ENCODE data around the gene CABCOCO1. TPM values are rescaled to one million over a fixed set of nuclear protein-coding genes. Genes with fewer than 3 reads are reported as not detected.
A peak's percentile ranks its signal among the peaks of the same experiment; 100 is the strongest.

Gene CABCOCO1
- total RNA-seq, 1 donor from 2014 or later: not detected

GRCh38 chr10:61633665-61634064 lies 29.1 kb upstream of the CABCOCO1 start:
- H2AFZ ChIP-seq (replicated peaks): no peak overlapping the region
- DNase-seq (ENCODE audit: low spot score): no peak
- H3K4me2 ChIP-seq: no peak overlapping the region
- no peaks in the 10 kb centered on the region for H4K20me1 ChIP-seq (ENCODE audit: low read depth)
- H3K36me3 ChIP-seq: no peaks in the 10 kb centered on the region
- peaks cover 8% of the 10 kb centered on the region for H3K4me1 ChIP-seq
- Mint-ChIP-seq H3K27me3 (ENCODE audit: insufficient read depth, low read depth) (peaks cover 2% of the 10 kb centered on the region), H3K27ac (no peak overlapping the region), H3K4me3 (no peak overlapping the region), H3K36me3 (no peaks in the 10 kb centered on the region), H3K4me1 (peaks cover 6% of the 10 kb centered on the region), H3K9me3 (no peaks in the 10 kb centered on the region)
- H3K9ac ChIP-seq: no peak overlapping the region
- no peaks in the 10 kb centered on the region for H3K9me3 ChIP-seq (ENCODE audit: low read depth)
- H3K27me3 ChIP-seq: no peaks in the 10 kb centered on the region
- H3K79me2 ChIP-seq (ENCODE audit: low read depth): no peaks in the 10 kb centered on the region
- no peaks in the 10 kb centered on the region for H3F3A ChIP-seq (ENCODE audit: low read depth)
- TF ChIP-seq EZH2phosphoT487 (IDR thresholded peaks at IDR 0.05): no peak
- TF ChIP-seq EZH2 (IDR thresholded peaks at IDR 0.05): no peak
- no peak for TF ChIP-seq CTCF (IDR thresholded peaks at IDR 0.05)
- no peak overlapping the region for H3K4me3 ChIP-seq
- H3K27ac ChIP-seq: no peak overlapping the region

DNA sequence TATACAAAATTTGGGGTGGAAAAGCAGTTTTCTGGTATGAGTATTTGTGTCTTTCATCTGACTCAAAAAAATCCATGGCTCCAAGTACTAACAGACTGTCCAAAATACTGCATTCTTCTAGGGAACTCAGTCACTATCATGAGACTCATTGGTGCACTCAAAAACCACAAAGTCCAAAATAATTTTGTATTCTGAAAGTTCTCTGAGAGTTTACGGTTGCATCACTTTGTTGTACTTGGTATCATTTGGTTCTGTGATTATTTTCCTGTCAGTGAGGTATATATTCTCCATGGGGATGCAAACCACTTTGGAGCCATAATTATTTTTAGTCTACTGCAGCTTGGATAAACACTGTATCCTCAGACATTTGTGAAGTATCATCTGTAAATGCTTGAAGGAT lies 28.0 kb upstream of the CABCOCO1 start:
- H3K36me3 Mint-ChIP-seq: no peaks in the 10 kb centered on the region
- Histone ChIP-seq H3F3A (ENCODE audit: low read depth) (no peaks in the 10 kb centered on the region), H3K4me2 (no peak overlapping the region), H3K9me3 (ENCODE audit: low read depth) (no peaks in the 10 kb centered on the region), H4K20me1 (ENCODE audit: low read depth) (no peaks in the 10 kb centered on the region), H3K27ac (no peak overlapping the region), H3K4me3 (no peak overlapping the region), H3K79me2 (ENCODE audit: low read depth) (no peaks in the 10 kb centered on the region), H3K9ac (no peak overlapping the region), H3K27me3 (no peaks in the 10 kb centered on the region), H3K36me3 (no peaks in the 10 kb centered on the region), H3K4me1 (peaks cover 8% of the 10 kb centered on the region), H2AFZ (replicated peaks) (no peak overlapping the region)
- H3K4me1 Mint-ChIP-seq: peaks cover 7% of the 10 kb centered on the region
- no peak overlapping the region for H3K27ac Mint-ChIP-seq
- peaks cover 2% of the 10 kb centered on the region for H3K27me3 Mint-ChIP-seq (ENCODE audit: insufficient read depth, low read depth)
- H3K9me3 Mint-ChIP-seq: no peaks in the 10 kb centered on the region
- H3K4me3 Mint-ChIP-seq: no peak overlapping the region
- no peak for DNase-seq (ENCODE audit: low spot score)
- TF ChIP-seq EZH2phosphoT487 (IDR thresholded peaks at IDR 0.05) (no peak), EZH2 (IDR thresholded peaks at IDR 0.05) (no peak), CTCF (IDR thresholded peaks at IDR 0.05) (no peak)

- Histone ChIP-seq H3K79me2 (ENCODE audit: low read depth) (no peaks in the 10 kb centered on the region), H3K27ac (no peak overlapping the region), H3F3A (ENCODE audit: low read depth) (no peaks in the 10 kb centered on the region), H4K20me1 (ENCODE audit: low read depth) (no peaks in the 10 kb centered on the region), H3K4me2 (peak overlapping the region; percentile 45), H3K9me3 (ENCODE audit: low read depth) (no peaks in the 10 kb centered on the region), H3K4me1 (peaks cover 13% of the 10 kb centered on the region), H3K4me3 (no peak overlapping the region), H2AFZ (replicated peaks) (no peak overlapping the region), H3K9ac (no peak overlapping the region), H3K27me3 (no peaks in the 10 kb centered on the region), H3K36me3 (no peaks in the 10 kb centered on the region)
- no peak for DNase-seq (ENCODE audit: low spot score)
- H3K4me1 Mint-ChIP-seq: peaks cover 8% of the 10 kb centered on the region
- H3K36me3 Mint-ChIP-seq: no peaks in the 10 kb centered on the region
- no peak overlapping the region for H3K27ac Mint-ChIP-seq
- peaks cover 2% of the 10 kb centered on the region for H3K27me3 Mint-ChIP-seq (ENCODE audit: insufficient read depth, low read depth)
- no peaks in the 10 kb centered on the region for H3K9me3 Mint-ChIP-seq
- TF ChIP-seq EZH2 (IDR thresholded peaks at IDR 0.05) (no peak), EZH2phosphoT487 (IDR thresholded peaks at IDR 0.05) (no peak), CTCF (IDR thresholded peaks at IDR 0.05) (no peak)
- no peak overlapping the region for H3K4me3 Mint-ChIP-seq
Observed at GRCh38 chr10:61635471-61635870, 27.3 kb upstream of the CABCOCO1 start.

Data from neural progenitor cell (in vitro differentiated cells).